OCI-LY3 (cell line): ENCODE measurements around the gene LOXL3.

Experiments
- H2AFZ ChIP-seq: fragments of 200-600, 300-600 bp; shearing (Covaris generic); 2 replicates; pipeline ENCODE4 v1.6.0; 2014; ENCODE audit warnings: antibody characterized with exemption, low read depth, low read length
- H3K27ac ChIP-seq: fragments of 200-600, 300-600 bp; sonication (generic); 2 replicates; pipeline ENCODE4 v1.5.1; 2014; ENCODE audit warnings: mild to moderate bottlenecking, low read length, moderate library complexity, mixed read lengths
- H3K27me3 ChIP-seq: fragments of 200-600, 300-600 bp; sonication (generic); 2 replicates; pipeline ENCODE4 v1.6.1; 2014; ENCODE audit warnings: low read depth, low read length, mixed read lengths
- H3K36me3 ChIP-seq: fragments of 200-600, 300-600 bp; sonication (generic); replicated peaks from 2 replicates; pipeline ENCODE3; 2014; ENCODE audit warnings: low read depth, low read length, mixed read lengths
- H3K4me1 ChIP-seq: fragments of 300-600, 200-600 bp; sonication (generic); 2 replicates; pipeline ENCODE4 v1.6.1; 2014; ENCODE audit warnings: low read length, mixed read lengths
- H3K4me2 ChIP-seq: fragments of 200-600, 300-600 bp; sonication (generic); 2 replicates; pipeline ENCODE4 v1.6.1; 2014; ENCODE audit warnings: low read length, mixed read lengths
- H3K4me3 ChIP-seq: fragments of 300-600, 200-600 bp; sonication (generic); 2 replicates; pipeline ENCODE4 v1.5.1; 2014; ENCODE audit warnings: antibody characterized with exemption, mild to moderate bottlenecking, low read length, moderate library complexity
- H3K79me2 ChIP-seq: fragments of 300-600, 200-600 bp; shearing (Covaris generic); 2 replicates; pipeline ENCODE4 v1.6.1; 2014; ENCODE audit warnings: mild to moderate bottlenecking, low read length, mixed read lengths
- H3K9ac ChIP-seq: fragments of 300-600, 200-600 bp; shearing (Covaris generic); 2 replicates; pipeline ENCODE4 v1.6.0; 2014; ENCODE audit warnings: mild to moderate bottlenecking, low read length, moderate library complexity
- H3K9me3 ChIP-seq: fragments of 200-600, 300-600 bp; shearing (Covaris generic); 2 replicates; pipeline ENCODE4 v1.6.1; 2014; ENCODE audit warnings: low read length, mixed read lengths; ENCODE audit not compliant: insufficient read depth
- H4K20me1 ChIP-seq: fragments of 200-600, 300-600 bp; sonication (generic); 2 replicates; pipeline ENCODE4 v1.6.1; 2016; ENCODE audit warnings: low read length, mixed read lengths; ENCODE audit not compliant: insufficient read depth
- CTCF ChIP-seq: fragments of 200-600, 300-600 bp; sonication (generic); IDR thresholded peaks from 2 replicates; pipeline ENCODE4 v1.5.1; 2014; ENCODE audit warnings: antibody characterized with exemption, low read length, low read depth
- EZH2phosphoT487 ChIP-seq: fragments of 200-600 bp; shearing (Covaris generic); IDR thresholded peaks from 2 replicates; pipeline ENCODE4 v1.6.1; 2018; ENCODE audit warnings: antibody characterized with exemption, mixed run types, low read depth

LOXL3 gene

GRCh38 chr2:74576863-74577229, 23.1 kb upstream of the LOXL3 start:
- no peaks in the 10 kb centered on the region for H4K20me1 ChIP-seq
- no peaks in the 10 kb centered on the region for H3K9me3 ChIP-seq
- H3K79me2 ChIP-seq, result no peaks in the 10 kb centered on the region
- H3K27ac ChIP-seq, result peak overlapping the region; percentile 76
- H3K27me3 ChIP-seq, result no peaks in the 10 kb centered on the region
- H3K4me2 ChIP-seq, result peak overlapping the region; percentile 56
- H3K36me3 ChIP-seq, result no peaks in the 10 kb centered on the region
- H3K4me3 ChIP-seq, result no peak overlapping the region
- peak overlapping the region; percentile 1; the same call in 1 of the 2 replicates for H3K9ac ChIP-seq
- peaks cover 49% of the 10 kb centered on the region for H3K4me1 ChIP-seq
- 0 out of 2 replicates have a peak overlapping the region, but pooled peaks have one; percentile 19 for H2AFZ ChIP-seq
- TF ChIP-seq EZH2phosphoT487, result no peak

- no peaks in the 10 kb centered on the region for H3K36me3 ChIP-seq
- H3K79me2 ChIP-seq, result no peaks in the 10 kb centered on the region
- H2AFZ ChIP-seq, result 0 out of 2 replicates have a peak overlapping the region, but pooled peaks have one; percentile 19
- no peak overlapping the region for H3K9ac ChIP-seq
- H4K20me1 ChIP-seq, result no peaks in the 10 kb centered on the region
- no peaks in the 10 kb centered on the region for H3K27me3 ChIP-seq
- H3K27ac ChIP-seq, result peak overlapping the region; percentile 76
- peak overlapping the region; percentile 56 for H3K4me2 ChIP-seq
- TF ChIP-seq EZH2phosphoT487 (no peak), CTCF (no peak)
- no peak overlapping the region for H3K4me3 ChIP-seq
- peaks cover 54% of the 10 kb centered on the region for H3K4me1 ChIP-seq
- H3K9me3 ChIP-seq, result no peaks in the 10 kb centered on the region
Observed at GRCh38 chr2:74576211-74576862, 22.6 kb upstream of the LOXL3 start.

GRCh38 chr2:74575320-74575719, 21.6 kb upstream of the LOXL3 start:
- Histone ChIP-seq H2AFZ (no peak overlapping the region), H3K36me3 (no peaks in the 10 kb centered on the region), H3K79me2 (no peaks in the 10 kb centered on the region), H3K9ac (no peak overlapping the region), H3K27me3 (no peaks in the 10 kb centered on the region), H4K20me1 (no peaks in the 10 kb centered on the region), H3K4me1 (peaks cover 64% of the 10 kb centered on the region), H3K4me2 (no peak overlapping the region), H3K4me3 (no peak overlapping the region), H3K9me3 (no peaks in the 10 kb centered on the region), H3K27ac (no peak overlapping the region)
- TF ChIP-seq CTCF, result no peak
- TF ChIP-seq EZH2phosphoT487, result no peak

GRCh38 chr2:74573747-74574562, 20.2 kb upstream of the LOXL3 start:
- Histone ChIP-seq H4K20me1 (no peaks in the 10 kb centered on the region), H3K79me2 (no peaks in the 10 kb centered on the region), H3K36me3 (no peaks in the 10 kb centered on the region), H3K27me3 (no peaks in the 10 kb centered on the region), H3K4me2 (peak overlapping the region; percentile 57), H3K4me3 (peak overlapping the region; percentile 39; the same call in 1 of the 2 replicates), H3K27ac (no peak overlapping the region), H3K4me1 (peaks cover 63% of the 10 kb centered on the region), H2AFZ (peak overlapping the region; percentile 69), H3K9ac (peak overlapping the region; percentile 13; the same call in 1 of the 2 replicates), H3K9me3 (no peaks in the 10 kb centered on the region)
- TF ChIP-seq CTCF, result no peak
- TF ChIP-seq EZH2phosphoT487, result no peak
